OCI-LY1 (cell line): Measurements from ENCODE around the gene SLC37A4.

Experiments
- EZH2 ChIP-seq: fragments of 200-600 bp; sonication (generic), shearing (Covaris generic); IDR thresholded peaks from 2 replicates; pipeline ENCODE4 v1.8.0; 2017; ENCODE audit warnings: borderline replicate concordance, mixed run types, mild to moderate bottlenecking, antibody characterized with exemption, low read length, moderate library complexity, mixed read lengths
- TF ChIP-seq, protein P1 (sequence below): fragments of 200-600 bp; sonication (generic), shearing (Covaris generic); IDR thresholded peaks from 2 replicates; pipeline ENCODE4 v1.5.1; 2017; ENCODE audit warnings: mild to moderate bottlenecking, antibody characterized with exemption, low read length, moderate library complexity, mixed read lengths

DNA sequence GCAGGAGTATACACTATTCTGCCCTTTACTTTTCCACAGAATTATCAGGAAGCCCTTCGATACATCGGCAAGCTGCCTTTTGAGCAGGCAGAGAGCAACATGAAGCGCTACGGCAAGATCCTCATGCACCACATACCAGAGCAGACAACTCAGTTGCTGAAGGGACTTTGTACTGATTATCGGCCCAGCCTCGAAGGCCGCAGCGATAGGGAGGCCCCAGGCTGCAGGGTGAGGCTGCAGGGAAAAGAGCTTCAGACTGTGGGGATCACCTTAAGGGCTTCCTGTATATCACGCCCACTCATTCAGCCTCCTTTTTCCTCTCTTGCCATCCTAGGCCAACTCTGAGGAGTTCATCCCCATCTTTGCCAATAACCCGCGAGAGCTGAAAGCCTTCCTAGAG is 47.2 kb upstream of the SLC37A4 start:
- TF ChIP-seq, protein P1, sequence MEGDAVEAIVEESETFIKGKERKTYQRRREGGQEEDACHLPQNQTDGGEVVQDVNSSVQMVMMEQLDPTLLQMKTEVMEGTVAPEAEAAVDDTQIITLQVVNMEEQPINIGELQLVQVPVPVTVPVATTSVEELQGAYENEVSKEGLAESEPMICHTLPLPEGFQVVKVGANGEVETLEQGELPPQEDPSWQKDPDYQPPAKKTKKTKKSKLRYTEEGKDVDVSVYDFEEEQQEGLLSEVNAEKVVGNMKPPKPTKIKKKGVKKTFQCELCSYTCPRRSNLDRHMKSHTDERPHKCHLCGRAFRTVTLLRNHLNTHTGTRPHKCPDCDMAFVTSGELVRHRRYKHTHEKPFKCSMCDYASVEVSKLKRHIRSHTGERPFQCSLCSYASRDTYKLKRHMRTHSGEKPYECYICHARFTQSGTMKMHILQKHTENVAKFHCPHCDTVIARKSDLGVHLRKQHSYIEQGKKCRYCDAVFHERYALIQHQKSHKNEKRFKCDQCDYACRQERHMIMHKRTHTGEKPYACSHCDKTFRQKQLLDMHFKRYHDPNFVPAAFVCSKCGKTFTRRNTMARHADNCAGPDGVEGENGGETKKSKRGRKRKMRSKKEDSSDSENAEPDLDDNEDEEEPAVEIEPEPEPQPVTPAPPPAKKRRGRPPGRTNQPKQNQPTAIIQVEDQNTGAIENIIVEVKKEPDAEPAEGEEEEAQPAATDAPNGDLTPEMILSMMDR: no peak
- no peak for TF ChIP-seq EZH2
